ENCODE results near the gene ECHDC3.
A peak's percentile ranks its signal among the peaks of the same experiment; 100 is the strongest.

The ECHDC3 gene

GRCh38 chr10:11754173-11754572 lies 12.0 kb downstream of the ECHDC3 start:
- DNase-seq, result no peak

GRCh38 chr10:11754620-11755019 lies 12.4 kb downstream of the ECHDC3 start:
- DNase-seq, result no peak

- no peak for DNase-seq
Observed at GRCh38 chr10:11755512-11756263, 13.5 kb downstream of the ECHDC3 start.

GRCh38 chr10:11756766-11757315 lies 14.7 kb downstream of the ECHDC3 start:
- no peak for DNase-seq

- DNase-seq, result no peak
Observed at GRCh38 chr10:11757454-11757820, 15.3 kb downstream of the ECHDC3 start.

- peak; percentile 45 to 53 for DNase-seq
Observed at GRCh38 chr10:11757821-11758463, 15.8 kb downstream of the ECHDC3 start.

GRCh38 chr10:11758527-11759236 lies 16.5 kb downstream of the ECHDC3 start:
- no peak for DNase-seq

- no peak for DNase-seq
Observed at GRCh38 chr10:11759347-11759746, 17.2 kb downstream of the ECHDC3 start.

GRCh38 chr10:11760151-11760550 lies 18.0 kb downstream of the ECHDC3 start:
- DNase-seq, result no peak

- DNase-seq, result no peak
Observed at GRCh38 chr10:11760861-11761260, 18.7 kb downstream of the ECHDC3 start.

- no peak for DNase-seq
Observed at GRCh38 chr10:11761431-11761830, 19.2 kb downstream of the ECHDC3 start.

GRCh38 chr10:11762706-11763500 lies 20.7 kb downstream of the ECHDC3 start:
- no peak for DNase-seq

- DNase-seq, result no peak
Observed at GRCh38 chr10:11763501-11763861, 21.3 kb downstream of the ECHDC3 start.

- no peak for DNase-seq
Observed at GRCh38 chr10:11765141-11765540, 23.0 kb downstream of the ECHDC3 start.

- no peak for DNase-seq
Observed at GRCh38 chr10:11772575-11773288, 30.6 kb downstream of the ECHDC3 start.

- DNase-seq, result no peak
Observed at GRCh38 chr10:11773761-11774441, 31.7 kb downstream of the ECHDC3 start.

- DNase-seq, result no peak
Observed at GRCh38 chr10:11775412-11775811, 33.2 kb downstream of the ECHDC3 start.

- DNase-seq, result no peak
Observed at GRCh38 chr10:11776080-11776479, 33.9 kb downstream of the ECHDC3 start.

GRCh38 chr10:11781114-11781513 lies 38.9 kb downstream of the ECHDC3 start:
- DNase-seq, result no peak

- peak in 1 of 2 donors; percentile 79 for DNase-seq
Observed at GRCh38 chr10:11782793-11783557, 40.8 kb downstream of the ECHDC3 start.

- no peak for DNase-seq
Observed at GRCh38 chr10:11783558-11783865, 41.3 kb downstream of the ECHDC3 start.
